HG03571 (cell line): ENCODE measurements around the gene ITPR2.
"Not testable (repeated sequence)": the region's sequence is repeated elsewhere in the genome, so short reads cannot be mapped to it uniquely, and the experiment has no call there.

ENCODE experiments used
- ATAC-seq: cut with Tn5 transposase; IDR thresholded peaks from one replicate; pipeline ENCODE4 v1.9.1; 2021; ENCODE audit not compliant: unreplicated experiment

The ITPR2 gene

DNA sequence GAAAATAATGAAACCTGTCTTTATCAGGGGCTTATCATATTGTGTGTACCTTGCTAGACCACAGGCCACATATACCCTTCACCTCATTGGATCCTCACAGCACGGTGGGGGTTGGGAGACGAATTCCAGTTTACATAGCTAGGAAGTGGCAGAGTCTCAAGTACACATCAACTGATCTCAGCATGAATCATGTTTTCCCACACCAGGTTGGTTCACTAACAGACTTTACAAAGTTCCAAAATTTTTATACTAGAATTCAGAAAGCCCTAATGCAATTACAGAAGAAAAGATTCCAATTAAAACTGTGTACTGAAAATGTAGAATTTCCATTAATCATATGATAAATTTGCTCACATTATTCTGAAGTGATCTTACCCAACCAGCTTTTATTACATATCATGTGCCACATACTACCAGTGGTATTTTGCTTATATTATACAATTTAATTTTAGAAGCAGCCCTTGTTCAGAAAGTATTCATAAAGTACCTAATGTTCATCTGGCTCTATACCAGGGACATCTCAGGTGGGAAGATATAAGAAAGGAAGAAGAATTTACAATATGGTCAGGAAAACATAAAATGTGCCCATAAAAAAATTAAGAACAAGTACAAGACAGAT is 196.2 kb downstream of the ITPR2 start:
- no peak for ATAC-seq

DNA sequence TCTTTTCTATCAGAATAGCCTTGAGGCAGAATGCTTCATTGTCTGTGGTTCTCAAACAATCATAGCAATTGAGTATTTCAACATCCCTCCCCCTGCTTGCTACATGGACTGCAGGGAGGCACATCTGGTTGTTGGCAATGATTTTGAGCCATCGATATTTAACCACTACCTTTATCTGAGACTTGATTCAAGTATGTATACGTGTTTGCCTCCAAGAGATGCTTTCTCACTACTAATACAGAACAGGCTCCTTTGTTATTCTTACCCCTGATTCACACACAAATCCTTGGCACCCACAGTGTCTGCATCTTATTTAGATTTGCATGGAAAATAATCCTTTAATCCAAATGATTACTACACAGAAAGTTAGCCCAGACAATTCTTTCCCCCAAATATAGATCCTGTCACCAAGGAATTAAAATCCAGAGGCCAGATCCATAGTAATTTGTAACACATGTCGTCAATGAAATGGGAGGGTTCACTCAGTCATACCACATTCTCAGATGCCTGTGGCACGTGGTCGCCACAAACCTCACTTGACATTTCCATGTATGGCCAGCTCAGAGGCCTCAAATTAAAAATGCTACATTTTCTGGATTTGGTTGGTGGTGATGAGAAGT is 199.3 kb downstream of the ITPR2 start:
- no peak for ATAC-seq

DNA sequence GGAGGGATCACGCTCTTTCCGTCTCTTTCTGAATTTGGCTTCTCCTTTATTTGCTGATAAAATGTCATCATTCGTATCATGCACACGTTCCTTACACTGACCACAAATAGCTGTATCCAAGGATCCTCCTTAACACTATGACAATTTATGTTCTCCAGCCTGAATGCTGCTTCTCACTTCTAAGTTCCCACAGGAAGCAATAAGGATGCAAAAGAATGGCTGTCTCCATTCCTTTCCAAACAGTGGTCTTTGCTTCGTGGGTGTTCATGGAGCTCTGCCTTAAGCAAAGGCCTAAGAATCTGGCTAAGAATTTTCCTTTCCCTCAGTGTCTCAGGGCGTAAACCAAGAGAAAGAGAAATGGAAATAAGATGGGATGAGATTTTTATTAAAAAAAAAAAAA is 200.2 kb downstream of the ITPR2 start:
- ATAC-seq = no peak

DNA sequence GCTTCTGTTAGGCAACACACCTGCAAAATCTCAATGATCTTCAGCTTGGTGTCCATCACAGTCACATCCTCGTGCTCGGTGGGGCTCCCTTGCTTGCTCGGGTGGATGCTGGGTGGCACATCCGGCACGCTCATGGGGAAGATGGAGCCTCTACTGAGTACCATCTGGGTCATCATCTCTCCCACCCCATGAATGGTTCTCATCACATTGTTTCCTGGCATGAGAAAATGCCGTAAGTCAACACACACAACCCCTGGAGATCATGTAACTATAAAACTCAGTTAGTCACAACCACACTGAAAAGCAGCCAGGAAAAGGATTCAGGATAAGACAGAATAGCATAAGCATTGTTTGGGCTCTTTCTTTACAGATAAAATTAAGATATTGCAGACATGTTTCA is 201.1 kb downstream of the ITPR2 start:
- ATAC-seq = no peak

DNA sequence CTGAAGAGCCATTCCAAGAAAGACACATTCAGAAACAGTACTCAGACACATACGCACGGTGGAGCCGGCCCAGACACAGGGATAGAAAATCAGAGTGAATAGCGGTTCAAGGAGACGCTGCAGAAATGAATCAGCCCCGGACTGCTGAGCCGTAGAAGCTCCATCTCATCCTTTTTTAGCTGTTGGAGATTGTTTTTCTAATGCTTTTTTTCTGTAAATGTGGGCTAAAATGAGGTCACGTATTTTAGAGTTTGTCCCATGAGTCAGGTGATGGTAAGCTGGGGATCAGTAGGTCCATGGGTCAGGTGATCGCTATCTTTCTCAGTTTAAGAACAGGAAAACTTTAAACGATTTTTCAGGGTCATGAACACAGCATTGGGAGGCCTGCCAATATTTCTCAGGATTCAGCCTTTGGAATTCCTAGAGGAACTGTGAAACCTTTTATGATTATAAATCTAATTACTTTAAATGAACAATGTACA is 202.4 kb downstream of the ITPR2 start:
- ATAC-seq = no peak

DNA sequence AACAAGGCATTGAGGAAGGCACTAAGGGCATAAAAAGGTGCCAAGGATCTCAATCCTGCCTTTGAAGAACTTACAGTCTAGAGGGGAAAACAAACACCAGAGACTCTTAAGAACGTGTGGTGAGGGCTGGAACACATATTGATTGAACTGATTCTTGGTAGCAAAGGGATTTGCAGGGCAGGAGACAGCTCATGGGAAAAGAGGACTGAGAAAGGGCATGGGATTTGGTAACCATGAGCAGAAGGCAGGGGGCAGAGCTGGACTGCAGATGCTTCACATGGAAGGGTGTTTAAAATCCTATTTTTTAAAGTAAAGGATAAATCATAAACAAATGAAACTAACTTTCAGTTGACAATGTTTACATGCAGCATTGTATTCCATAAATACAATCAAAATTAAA is 203.1 kb downstream of the ITPR2 start:
- ATAC-seq = no peak

DNA sequence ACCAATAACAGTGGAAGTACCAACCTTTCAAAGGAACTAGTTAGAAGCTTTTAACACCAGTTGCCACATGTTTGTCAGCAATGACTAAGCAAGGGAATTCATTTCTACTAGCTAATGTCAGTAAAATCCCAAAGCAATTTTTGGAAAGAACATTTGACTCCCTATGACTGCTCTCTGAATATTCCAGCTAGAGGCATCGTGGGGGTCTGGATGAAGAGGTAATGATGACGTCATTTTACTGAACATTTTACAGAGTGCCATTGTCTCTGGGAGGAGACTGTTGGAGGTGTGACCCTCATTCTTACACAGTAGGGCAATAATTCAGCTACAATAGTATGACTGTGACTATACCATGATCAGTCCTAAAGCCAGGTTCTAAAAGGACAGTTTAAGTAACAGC is 204.8 kb downstream of the ITPR2 start:
- ATAC-seq = no peak

DNA sequence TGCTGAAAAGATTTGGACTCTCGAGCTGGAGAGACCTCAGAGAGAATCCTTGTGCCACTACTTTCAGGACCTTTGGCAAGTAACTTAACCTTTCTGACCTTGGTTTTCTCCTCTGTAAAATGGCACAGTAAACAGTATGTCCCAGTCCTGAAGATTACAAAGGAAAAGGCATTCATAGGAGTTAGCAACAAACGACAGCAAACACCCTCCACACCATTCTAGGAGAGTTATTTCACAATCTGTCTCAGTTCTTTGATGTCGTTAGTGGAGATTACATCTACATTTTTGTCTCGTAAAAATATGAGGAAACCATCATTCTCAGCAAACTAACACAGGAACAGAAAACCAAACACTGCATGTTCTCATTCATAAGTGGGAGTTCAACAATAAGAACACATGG is 205.7 kb downstream of the ITPR2 start:
- no peak for ATAC-seq

DNA sequence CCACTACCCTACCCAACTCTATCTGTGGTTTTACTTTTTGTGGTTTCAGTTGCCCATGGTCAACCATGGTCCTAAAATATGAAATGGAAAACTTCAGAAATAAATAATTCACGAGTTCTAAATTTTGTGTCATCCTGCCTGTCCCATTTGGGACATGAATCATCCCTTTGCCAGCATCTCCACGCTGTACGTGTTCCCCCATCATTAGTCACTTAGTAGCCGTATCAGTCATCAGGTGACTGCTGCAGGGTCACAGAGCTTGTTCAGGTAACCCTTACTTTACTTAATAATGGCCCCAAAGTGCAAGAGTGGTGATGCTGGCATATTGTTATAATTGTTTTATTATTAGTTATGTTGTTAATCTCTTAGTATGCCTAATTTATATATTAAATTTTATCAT is 209.9 kb downstream of the ITPR2 start:
- ATAC-seq = no peak

DNA sequence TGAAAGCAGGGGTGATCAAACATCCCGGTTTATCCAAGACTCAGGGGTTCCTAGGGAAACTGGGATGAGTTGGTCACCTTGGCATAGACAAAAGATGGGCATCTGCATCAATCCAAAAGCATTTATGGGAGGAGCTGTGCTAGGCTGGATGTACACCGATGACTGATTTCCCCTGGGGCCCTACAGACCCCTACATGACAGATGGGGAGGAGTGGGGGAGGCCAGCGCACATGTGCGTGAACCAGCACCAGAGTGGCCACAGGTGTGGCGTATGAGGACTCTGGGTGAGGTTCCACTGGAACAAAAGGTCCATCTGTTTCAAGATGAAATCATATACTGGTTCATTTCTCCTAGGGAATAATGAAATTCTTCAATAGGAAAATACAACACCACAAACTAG is 210.4 kb downstream of the ITPR2 start:
- ATAC-seq = no peak

DNA sequence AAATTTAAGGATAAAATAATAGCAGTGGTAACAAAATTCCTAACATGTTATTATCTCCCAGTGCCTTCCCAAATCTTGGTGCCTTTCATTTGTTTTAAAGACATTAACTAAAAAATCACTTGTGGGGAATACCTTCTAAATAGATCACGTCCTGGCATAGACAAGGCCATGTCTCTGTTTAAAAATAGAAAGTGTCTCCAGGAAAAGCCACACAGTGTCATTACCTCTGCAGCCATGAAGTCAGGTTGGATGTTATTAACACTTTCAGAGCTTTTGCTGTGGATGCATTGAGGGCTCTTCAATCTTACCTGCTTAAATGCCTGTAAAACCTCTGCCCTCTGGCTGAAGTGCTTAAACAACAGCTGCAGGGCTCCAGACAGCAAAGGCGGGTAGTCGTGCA is 211.1 kb downstream of the ITPR2 start:
- no peak for ATAC-seq

DNA sequence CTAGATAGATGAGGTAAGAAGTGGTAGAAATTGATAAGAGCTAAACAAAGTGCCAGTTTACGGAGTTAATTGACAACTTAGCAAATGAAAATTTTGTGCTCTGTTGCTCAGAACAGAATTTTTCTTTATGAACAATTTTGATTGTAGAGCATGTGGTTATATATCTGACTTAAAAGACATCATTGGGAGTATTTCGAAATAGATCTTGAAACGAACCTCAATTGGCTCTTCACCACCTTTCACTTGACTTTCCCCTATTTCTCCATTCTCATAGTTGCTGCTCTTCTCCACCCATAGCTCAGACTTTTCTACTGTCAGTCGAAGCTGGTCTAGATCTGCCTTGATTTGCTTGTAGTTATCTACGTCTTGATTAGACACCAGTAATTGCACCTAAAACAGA is 212.1 kb downstream of the ITPR2 start:
- ATAC-seq = no peak

DNA sequence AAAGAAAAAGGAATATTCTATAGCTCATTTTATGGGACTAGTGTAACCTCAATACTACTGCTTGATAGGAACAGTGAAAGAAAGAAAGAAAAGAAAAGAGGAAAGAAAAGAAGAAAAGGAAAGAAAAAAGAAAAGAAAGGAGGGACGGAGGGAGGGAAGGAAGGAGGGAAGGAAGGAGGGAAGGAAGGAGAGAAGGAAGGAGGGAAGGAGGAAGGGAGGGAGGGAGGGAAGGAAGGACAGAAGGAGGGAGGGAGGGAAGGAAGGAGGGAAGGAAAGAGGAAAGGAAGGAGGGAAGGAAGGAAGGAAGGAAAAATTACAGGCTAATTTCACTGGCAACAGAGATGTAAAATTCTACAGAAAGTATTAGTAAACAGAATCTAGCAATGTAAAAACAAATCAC is 215.5 kb downstream of the ITPR2 start:
- ATAC-seq = no peak

DNA sequence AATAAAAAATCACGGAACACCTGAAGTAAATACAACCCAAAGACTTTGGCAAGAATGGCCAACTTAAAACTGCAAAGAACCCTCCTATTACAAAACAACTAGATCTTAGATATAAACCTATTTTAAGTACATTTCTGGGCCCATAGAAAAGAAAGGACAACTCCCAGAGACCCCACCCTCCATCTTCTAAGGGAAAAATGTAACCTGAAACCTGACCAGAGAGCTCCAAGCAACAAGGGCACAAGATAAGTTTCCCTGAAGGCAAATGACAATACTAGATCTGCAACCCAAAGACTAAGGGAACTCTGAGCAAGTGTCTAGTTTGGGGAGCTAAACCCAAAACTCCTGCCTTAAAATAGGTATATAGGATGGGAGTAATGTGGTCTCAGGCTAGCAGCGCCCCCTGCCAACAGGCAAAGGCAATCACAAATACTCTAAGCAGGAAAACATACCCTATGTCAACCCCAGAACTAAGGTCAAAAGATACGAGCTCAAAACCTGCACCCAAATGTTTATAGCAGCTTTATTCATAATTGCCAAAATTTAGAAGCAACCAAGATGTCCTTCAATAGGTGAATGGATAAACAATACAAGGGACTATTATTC is 218.9 kb downstream of the ITPR2 start:
- no peak for ATAC-seq

DNA sequence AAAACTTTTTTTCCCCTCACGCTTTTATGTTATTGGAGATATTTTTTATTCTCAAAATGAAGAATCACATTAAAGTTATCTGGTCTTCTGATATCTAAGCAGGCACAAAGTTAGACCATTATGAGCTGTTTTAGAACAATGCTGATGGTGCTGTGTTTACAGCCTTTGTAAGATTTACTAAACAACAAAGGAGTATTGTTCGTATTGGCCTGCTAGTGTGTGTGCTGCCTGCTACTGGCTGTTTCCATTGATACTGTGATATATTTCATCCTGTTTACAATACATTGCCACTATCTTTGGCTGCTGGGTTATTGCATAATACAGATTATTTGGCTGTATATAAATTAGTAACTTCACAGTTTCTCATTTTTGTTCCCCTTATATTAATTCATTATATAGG is 220.8 kb downstream of the ITPR2 start:
- no peak for ATAC-seq

DNA sequence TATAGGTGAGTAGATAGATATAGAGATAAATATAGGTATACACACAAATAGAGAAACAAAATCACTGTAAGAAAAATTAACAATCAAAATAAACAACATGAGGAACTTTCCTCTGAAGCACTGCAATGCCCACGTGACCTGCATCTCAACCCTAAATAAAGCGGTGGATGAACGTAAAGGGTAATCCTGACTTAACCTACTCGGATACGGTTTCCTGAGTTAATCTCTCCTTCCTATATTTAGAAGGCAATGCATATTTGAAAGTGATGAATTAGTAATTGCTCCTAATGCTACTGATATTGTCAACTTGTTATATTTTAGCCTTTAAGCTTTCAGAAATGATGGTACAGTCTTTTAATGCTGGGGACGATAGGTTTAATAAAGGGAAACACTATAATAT is 221.4 kb downstream of the ITPR2 start:
- ATAC-seq = no peak

DNA sequence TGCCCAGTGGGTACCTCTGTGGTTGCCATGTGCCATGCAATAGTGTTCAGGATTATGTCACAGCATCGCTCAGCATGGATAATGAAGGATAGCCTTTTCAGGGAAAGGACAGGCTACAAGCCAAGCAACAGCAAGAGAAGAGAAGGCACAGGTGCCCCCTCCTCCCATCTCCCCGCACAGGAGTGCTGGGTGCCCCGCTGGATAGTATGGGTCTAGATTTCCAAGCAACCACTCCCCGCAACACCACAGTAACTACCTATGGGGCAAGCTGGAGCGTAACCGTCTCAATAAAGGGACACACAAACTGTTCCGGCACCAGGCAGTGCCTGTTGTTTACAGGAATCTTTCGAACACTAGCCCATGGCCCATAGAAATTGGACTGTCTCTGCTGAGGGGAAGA is 222.2 kb downstream of the ITPR2 start:
- no peak for ATAC-seq

DNA sequence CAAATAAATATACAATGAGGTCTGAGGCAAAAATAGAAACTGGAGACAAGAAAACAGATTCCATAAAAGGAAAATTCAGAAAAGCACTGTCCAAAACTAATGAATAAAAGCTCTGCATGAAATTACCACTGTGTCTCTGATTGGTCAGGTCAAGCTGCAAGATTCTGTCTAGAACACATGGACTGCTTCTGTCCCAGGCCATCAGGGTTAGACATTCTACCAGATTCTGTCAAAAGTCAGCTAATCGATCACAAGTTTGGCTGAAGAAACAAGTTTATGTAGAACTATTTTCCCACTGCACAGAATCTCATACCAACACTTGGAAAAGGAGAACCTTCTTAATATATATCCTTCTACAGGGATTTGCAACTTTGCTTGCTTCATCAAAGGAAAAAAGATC is 223.0 kb downstream of the ITPR2 start:
- ATAC-seq = no peak

DNA sequence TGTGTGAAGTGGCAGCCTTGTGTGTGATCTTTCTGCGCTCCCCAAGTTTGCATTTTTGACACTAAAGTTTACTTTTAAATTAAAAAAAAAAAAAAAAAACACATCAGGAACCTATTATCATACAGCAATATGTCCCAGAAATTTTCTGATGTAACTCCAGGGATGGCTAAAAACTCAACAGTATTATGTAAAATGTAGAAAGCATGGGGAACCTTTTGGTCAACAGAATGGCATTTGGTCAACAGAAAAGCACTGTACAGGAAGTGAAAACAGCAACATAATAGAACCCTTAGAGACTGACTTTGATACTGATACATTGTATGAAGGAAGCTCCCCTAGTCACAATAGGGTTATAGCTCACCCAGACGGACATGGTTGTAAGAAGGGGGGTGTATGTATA is 224.3 kb downstream of the ITPR2 start:
- no peak for ATAC-seq

DNA sequence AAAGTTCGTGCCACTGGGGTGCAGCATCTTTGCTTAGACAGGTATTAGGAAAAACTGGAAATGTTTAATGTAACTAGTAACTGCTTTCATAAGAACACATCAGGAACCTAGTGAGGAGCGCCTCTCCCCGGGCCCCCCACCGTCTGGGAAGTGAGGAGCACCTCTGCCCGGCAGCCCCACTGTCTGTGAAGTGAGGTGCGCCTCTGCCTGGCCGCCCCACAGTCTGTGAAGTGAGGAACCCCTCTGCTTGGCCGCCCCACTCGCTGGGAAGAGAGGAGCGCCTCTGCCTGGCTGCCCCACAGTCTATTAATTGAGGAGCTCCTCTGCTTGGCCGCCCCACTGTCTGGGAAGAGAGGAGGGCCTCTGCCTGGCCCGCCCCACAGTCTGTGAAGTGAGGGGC is 224.7 kb downstream of the ITPR2 start:
- no peak for ATAC-seq

DNA sequence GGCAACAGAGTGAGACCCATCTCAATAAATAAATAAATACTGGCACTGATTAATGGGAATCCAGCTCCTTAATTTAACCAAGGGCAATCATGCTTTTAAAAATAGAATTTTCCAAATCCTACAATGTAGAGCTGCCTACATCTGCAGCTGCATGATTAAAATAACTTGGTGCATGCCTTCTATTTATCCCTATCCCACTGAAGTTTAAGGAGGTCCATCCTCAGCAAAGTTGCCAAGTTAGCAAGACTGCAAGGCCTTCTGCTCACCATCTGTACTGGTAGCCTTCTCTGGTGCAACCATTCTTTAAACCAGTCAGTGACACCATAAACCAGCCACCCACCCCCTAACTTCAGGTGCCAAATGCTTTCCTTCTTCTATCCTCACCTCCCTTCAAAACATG is 226.1 kb downstream of the ITPR2 start:
- ATAC-seq = no peak

DNA sequence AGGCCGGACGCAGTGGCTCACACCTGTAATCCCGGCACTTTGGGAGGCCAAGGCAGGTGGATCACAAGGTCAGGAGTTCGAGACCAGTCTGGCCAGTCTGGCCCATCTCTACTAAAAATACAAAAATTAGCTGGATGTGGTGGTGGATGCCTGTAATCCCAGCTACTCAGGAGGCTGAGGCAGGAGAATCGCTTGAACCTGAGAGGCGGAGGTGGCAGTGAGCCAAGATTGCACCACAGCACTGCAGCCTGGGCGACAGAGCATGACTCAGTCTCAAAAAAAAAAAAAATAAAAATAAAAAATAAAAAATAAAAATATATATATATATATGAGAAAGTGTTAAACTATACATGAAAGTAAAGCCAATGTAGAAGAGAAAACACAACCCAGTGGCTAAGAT is 228.2 kb downstream of the ITPR2 start:
- ATAC-seq = not testable (repeated sequence)
